GM03348 (cell line): ENCODE measurements around the gene PDE4B.

Source experiments
- DNase-seq: peaks from one replicate; pipeline ENCODE4 v3.0.0; 2012; ENCODE audit warnings: low spot score

PDE4B gene

GRCh38 chr1:66422804-66423203 lies 630.1 kb downstream of the PDE4B start:
- DNase-seq = no peak
